BLaER1 treated with 17β-estradiol and CSF1 and Interleukin-3, amounts not matched to agents 10 nM and 100 nM (cell line): Measurements from ENCODE around the gene CREM.

Source experiments
- H3K27ac ChIP-seq, 11 experiments: shearing (Covaris generic); formaldehyde crosslinking; 2 replicates each; pipeline ENCODE4 v1.8.1; 2022
- H3K27me3 ChIP-seq, 11 experiments: shearing (Covaris generic); formaldehyde crosslinking; 2 replicates each; pipeline ENCODE4 v1.8.1; 2022
- H3K36me3 ChIP-seq, 11 experiments: shearing (Covaris generic); formaldehyde crosslinking; 2 replicates each; pipeline ENCODE4 v1.8.1; 2022
- H3K4me1 ChIP-seq, 10 experiments: shearing (Covaris generic); formaldehyde crosslinking; 2 replicates each; pipeline ENCODE4 v1.8.1; 2022
- H3K4me2 ChIP-seq, 11 experiments: shearing (Covaris generic); formaldehyde crosslinking; 2 replicates each; pipeline ENCODE4 v1.8.1; 2022
- H3K4me3 ChIP-seq, 10 experiments: shearing (Covaris generic); formaldehyde crosslinking; 2 replicates each; pipeline ENCODE4 v1.8.1; 2022
- H3K9ac ChIP-seq, 11 experiments: shearing (Covaris generic); formaldehyde crosslinking; 2 replicates each; pipeline ENCODE4 v1.8.1; 2022
- H3K9me3 ChIP-seq, 11 experiments: shearing (Covaris generic); formaldehyde crosslinking; replicated peaks in 1 of 11; 2 replicates each; pipeline ENCODE4 v1.8.1; 2022
- H4K20me1 ChIP-seq, 11 experiments: shearing (Covaris generic); formaldehyde crosslinking; 2 replicates each; pipeline ENCODE4 v1.8.1; 2022
- Cebpa-rat ChIP-seq, 11 experiments: shearing (Covaris generic); IDR thresholded peaks; 2 replicates each; pipeline ENCODE4 v1.8.1; 2022

CREM gene

DNA sequence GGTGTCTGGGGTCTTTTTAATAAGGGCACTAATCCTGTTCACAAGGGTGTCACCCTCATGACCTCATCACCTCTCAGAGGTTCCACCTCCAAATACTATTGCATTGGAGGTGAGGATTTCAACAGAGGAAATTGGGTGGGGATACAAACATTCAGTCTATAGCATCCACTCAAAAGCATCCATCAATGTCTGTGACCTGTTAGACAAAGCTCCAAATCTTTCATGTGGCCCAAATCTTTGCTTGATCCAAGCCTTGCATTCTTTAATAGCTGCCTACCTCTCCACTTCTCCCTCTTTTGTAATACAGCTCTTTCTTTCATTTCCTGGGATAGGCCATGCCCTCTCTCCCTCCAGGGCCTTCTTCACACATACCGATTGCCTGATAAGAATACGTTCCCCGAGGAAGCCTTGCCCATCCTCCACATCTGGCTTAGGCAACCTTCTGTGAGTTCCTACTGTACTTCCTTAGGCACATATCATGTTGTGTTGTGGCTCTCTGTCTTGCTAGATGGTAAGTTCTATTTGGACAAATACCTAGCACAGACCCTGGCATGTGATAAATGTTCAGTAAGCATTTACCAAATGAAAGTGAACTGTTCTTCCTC lies 66.1 kb downstream of the CREM start:
- no peaks in the 10 kb centered on the region for H3K9me3 ChIP-seq
- H3K4me1 ChIP-seq = peaks cover 17 to 81% (median 22%) of the 10 kb centered on the region in 10 experiments
- 0 out of 22 replicates have a peak, but pooled peaks cover 0 to 7% (median 0%) of the 10 kb centered on the region in 11 experiments for H3K36me3 ChIP-seq
- peak overlapping the region in 3 of 11 experiments; percentile 80 to 94 (median 81); a peak in 5 of 22 replicates for H3K27ac ChIP-seq
- H3K27me3 ChIP-seq = no peaks in the 10 kb centered on the region
- peak overlapping the region in 1 of 11 experiments; percentile 80; a peak in 2 of 22 replicates for H3K9ac ChIP-seq
- TF ChIP-seq Cebpa-rat (IDR thresholded peaks at IDR 0.05) = no peak
- H4K20me1 ChIP-seq = no peaks in the 10 kb centered on the region
- no peak overlapping the region for H3K4me3 ChIP-seq
- H3K4me2 ChIP-seq = peak overlapping the region in 3 of 11 experiments; percentile 70 to 79 (median 77); a peak in 6 of 22 replicates

DNA sequence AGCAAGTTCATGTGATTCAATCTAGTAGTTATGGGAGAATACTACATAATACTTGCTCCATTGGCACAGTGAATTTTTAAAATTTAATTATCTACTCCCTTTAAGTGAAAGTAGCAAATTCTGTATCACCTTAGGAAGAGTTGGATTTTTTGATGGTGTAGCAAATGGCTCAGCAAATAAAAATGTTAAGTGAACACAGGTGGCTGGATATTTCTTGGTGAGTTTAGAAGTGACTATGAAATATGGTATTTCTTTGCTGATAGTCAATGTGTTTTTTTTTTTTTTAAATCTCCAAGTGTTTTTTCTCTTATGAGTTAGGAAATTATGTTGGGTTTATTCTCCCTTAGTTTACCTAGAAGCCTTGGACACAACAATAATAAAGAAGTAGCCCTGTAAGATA lies 67.8 kb downstream of the CREM start:
- H3K9ac ChIP-seq = peak overlapping the region in 2 of 11 experiments; percentile 84 to 87; a peak in 2 of 22 replicates
- H3K27ac ChIP-seq = peak overlapping the region in 3 of 11 experiments; percentile 86 to 93 (median 88); a peak in 5 of 22 replicates

DNA sequence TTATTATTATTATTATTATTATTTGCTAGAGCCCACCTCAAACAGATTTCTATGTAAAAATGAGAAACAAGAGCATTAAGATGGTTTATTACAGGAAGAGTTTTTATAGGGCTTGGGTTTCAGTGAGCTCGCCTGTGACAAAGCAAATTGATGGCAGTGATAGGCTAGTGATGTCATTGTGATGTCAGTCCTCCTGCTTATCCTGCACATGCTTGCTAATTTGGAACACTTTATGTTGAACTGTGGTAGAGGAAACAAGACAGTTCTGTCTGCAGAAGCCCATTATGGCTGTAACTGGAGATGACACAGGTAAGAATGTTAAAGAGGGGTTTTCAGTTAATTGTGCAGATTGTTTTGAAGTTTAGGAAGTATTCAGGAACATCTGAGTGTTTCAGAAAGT lies 68.3 kb downstream of the CREM start:
- Histone ChIP-seq H3K9me3 (no peaks in the 10 kb centered on the region), H3K36me3 (peaks cover 0 to 7% (median 0%) of the 10 kb centered on the region in 11 experiments; a peak in 2 of 22 replicates), H4K20me1 (no peaks in the 10 kb centered on the region), H3K4me2 (peak overlapping the region; percentile 52 to 82 (median 74); a peak in 20 of 22 replicates), H3K9ac (peak overlapping the region in 6 of 11 experiments; percentile 58 to 87 (median 78); a peak in 12 of 22 replicates), H3K27me3 (no peaks in the 10 kb centered on the region), H3K27ac (peak overlapping the region in 6 of 11 experiments; percentile 54 to 93 (median 86); a peak in 10 of 22 replicates), H3K4me1 (peaks cover 17 to 84% (median 22%) of the 10 kb centered on the region in 10 experiments), H3K4me3 (peak overlapping the region in 8 of 10 experiments; percentile 51 to 69 (median 57); a peak in 14 of 20 replicates)
- no peak for TF ChIP-seq Cebpa-rat (IDR thresholded peaks at IDR 0.05)

More for the DNA sequence above, 67.8 kb downstream of the CREM start:
- Histone ChIP-seq H3K36me3 (peaks cover 0 to 7% (median 0%) of the 10 kb centered on the region in 11 experiments; a peak in 2 of 22 replicates), H3K4me1 (peaks cover 17 to 84% (median 22%) of the 10 kb centered on the region in 10 experiments), H3K27me3 (no peaks in the 10 kb centered on the region), H4K20me1 (no peaks in the 10 kb centered on the region), H3K9me3 (no peaks in the 10 kb centered on the region), H3K4me3 (no peak overlapping the region), H3K4me2 (peak overlapping the region in 3 of 11 experiments; percentile 74 to 82 (median 79); a peak in 4 of 22 replicates)
- no peak for TF ChIP-seq Cebpa-rat (IDR thresholded peaks at IDR 0.05)

DNA sequence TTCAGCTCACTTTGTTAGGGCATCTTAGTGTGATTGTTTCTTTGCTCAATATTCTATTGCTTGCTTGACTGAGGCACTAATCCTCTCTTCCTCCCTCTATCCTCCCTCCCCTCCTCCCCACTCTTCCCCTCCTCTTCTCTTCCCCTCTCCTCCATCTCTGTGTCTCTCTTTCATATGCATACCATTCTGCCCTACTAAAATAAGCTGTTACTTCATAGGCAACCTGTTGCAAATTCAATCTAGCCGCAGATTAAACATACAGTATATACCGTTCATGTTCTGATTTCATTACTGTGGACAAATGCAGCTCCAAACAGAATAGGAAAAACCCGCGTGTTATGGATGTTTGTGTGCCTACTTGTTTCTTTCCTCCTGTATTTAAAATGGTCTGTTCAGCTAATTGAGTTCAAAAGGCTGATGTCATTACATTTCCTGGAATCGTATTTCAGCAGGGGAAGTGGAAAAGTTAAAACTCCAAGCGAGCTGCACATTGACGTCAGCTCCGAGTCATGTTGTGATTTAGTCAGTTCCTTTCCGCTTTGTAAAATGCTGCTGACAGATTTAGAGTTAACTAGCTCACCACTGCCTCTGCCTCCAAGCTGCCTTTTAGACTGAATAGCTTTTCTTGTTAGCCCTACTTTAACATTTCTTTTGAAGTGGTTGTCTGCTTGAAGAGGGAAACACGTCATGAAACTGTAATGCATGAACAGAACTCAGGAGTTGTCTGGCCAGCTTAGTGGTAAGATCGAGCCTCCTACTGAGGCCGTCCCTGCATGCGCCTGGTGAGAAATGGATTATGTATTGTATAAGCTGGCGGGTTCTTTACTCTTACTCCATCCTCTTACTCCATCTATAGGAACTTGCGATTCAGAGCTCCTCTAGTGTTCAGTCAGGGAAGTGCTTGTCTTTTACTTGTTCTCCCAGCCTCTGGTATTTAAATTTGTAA lies 69.0 kb downstream of the CREM start:
- no peak for TF ChIP-seq Cebpa-rat (IDR thresholded peaks at IDR 0.05)
- Histone ChIP-seq H3K27me3 (no peaks in the 10 kb centered on the region), H4K20me1 (peaks cover 0 to 3% (median 0%) of the 10 kb centered on the region in 11 experiments; a peak in 1 of 22 replicates), H3K4me1 (peaks cover 17 to 84% (median 22%) of the 10 kb centered on the region in 10 experiments), H3K4me2 (peak overlapping the region; percentile 52 to 82 (median 74)), H3K4me3 (peak overlapping the region; percentile 43 to 69 (median 56)), H3K27ac (peak overlapping the region; percentile 54 to 93 (median 66); a peak in 21 of 22 replicates), H3K36me3 (peaks cover 0 to 7% (median 0%) of the 10 kb centered on the region in 11 experiments; a peak in 2 of 22 replicates), H3K9me3 (no peaks in the 10 kb centered on the region), H3K9ac (peak overlapping the region; percentile 42 to 87 (median 67))

DNA sequence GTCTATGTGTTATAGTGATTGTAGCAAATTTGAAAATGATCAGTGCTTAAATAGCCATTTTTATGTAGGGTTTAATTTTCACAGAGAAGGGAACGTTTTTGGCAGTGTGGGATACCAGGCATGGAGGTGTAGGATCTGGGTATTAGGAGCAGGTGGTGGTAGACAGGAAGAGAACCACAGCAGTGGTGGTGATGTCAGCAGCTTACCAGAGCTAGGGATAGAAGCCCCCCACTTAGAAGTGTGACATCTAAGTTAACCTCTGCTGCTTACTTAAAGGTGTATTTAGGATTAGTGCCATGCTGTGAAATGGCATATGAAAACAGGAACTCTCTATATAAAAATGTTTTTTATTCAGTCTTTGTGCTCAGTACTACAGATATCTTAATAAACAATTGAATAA lies 73.8 kb downstream of the CREM start:
- Histone ChIP-seq H3K4me1 (peaks cover 0 to 56% (median 7%) of the 10 kb centered on the region in 10 experiments; a peak in 16 of 20 replicates), H3K9me3 (no peaks in the 10 kb centered on the region), H3K4me2 (peak overlapping the region in 2 of 11 experiments; percentile 35 to 39; a peak in 1 of 22 replicates), H3K27ac (no peak overlapping the region), H3K4me3 (no peak overlapping the region), H4K20me1 (peaks cover 0 to 40% (median 0%) of the 10 kb centered on the region in 11 experiments; a peak in 3 of 22 replicates), H3K36me3 (peaks cover 0 to 28% (median 0%) of the 10 kb centered on the region in 11 experiments; a peak in 3 of 22 replicates), H3K27me3 (no peaks in the 10 kb centered on the region), H3K9ac (peak overlapping the region in 1 of 11 experiments; percentile 20; a peak in 1 of 22 replicates)
- no peak for TF ChIP-seq Cebpa-rat (IDR thresholded peaks at IDR 0.05)

DNA sequence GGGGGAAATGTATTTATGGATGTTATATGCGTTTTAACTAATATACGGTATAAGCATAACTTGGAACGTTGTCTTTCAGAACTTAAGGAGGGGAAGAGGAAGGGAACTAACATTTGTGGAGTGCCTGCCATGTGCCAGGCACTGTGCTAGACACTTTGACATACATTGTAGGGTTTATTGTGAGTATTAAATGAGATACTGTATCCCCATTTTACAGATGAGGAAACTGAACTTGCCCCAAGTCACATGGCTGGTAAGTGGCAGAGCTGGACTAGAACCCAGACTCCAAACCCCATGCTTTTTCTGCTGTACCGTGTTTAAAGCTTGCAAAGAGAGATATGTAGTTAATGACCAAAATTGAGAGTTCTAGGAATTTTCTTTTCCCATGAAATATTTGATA lies 74.6 kb downstream of the CREM start:
- no peak for TF ChIP-seq Cebpa-rat (IDR thresholded peaks at IDR 0.05)
- Histone ChIP-seq H3K4me3 (no peak overlapping the region), H3K27me3 (no peaks in the 10 kb centered on the region)

DNA sequence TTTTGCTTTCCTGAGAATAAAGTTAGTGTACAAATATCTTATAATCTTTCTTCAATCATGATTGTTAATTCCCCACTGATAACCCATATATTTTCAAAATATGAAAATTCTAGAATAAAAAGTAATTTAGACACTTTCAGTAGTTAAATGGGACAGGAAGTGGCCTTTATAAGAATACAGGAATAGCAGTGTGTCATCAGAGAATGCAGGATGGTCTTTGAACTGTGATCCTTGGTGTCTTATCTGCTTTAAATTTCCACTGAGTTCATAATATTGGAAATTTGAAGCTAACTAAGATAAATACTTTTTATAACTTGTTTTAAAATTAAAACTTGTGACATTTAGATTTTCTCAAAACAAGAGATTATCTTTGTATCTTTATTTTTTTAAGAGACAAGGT lies 75.4 kb downstream of the CREM start:
- H3K4me3 ChIP-seq = no peak overlapping the region
- H3K27ac ChIP-seq = no peak overlapping the region
- H3K4me1 ChIP-seq = peaks cover 0 to 52% (median 0%) of the 10 kb centered on the region in 10 experiments; a peak in 5 of 20 replicates

More for the DNA sequence above, 74.6 kb downstream of the CREM start:
- Histone ChIP-seq H3K9me3 (no peaks in the 10 kb centered on the region), H3K4me1 (peaks cover 0 to 56% (median under 1%) of the 10 kb centered on the region in 10 experiments; a peak in 7 of 20 replicates), H3K9ac (no peak overlapping the region), H3K36me3 (peaks cover 0 to 31% (median 0%) of the 10 kb centered on the region in 11 experiments; a peak in 3 of 22 replicates), H4K20me1 (peaks cover 0 to 43% (median 0%) of the 10 kb centered on the region in 11 experiments; a peak in 3 of 22 replicates), H3K27ac (no peak overlapping the region), H3K4me2 (peak overlapping the region in 2 of 11 experiments; percentile 35 to 37; a peak in 4 of 22 replicates)

DNA sequence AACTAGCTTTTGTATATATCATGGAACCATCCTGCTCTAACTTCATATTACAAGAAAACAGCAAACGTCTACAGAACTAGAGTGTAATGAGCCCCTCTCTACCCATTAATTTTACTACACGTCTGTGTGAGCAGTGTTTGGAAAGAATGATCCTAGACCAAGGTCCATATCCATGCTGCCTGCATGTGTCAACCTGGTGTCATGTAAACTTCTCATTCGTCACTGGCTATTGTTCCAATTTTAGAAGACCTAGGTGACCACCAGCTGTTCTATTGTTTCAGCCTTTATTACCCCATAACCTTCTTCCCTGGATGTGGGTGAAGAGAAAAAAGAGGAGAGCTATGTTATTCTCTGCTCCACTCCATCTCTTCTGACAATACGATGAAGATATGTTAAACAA lies 77.1 kb downstream of the CREM start:
- Histone ChIP-seq H3K9me3 (no peaks in the 10 kb centered on the region), H4K20me1 (peaks cover 0 to 43% (median 0%) of the 10 kb centered on the region in 11 experiments; a peak in 3 of 22 replicates), H3K4me3 (no peak overlapping the region), H3K4me2 (no peak overlapping the region), H3K27ac (no peak overlapping the region), H3K9ac (no peak overlapping the region), H3K36me3 (peaks cover 0 to 55% (median 0%) of the 10 kb centered on the region in 11 experiments; a peak in 7 of 22 replicates), H3K27me3 (no peaks in the 10 kb centered on the region), H3K4me1 (peaks cover 0 to 44% (median 3%) of the 10 kb centered on the region in 10 experiments; a peak in 10 of 20 replicates)
- TF ChIP-seq Cebpa-rat (IDR thresholded peaks at IDR 0.05) = no peak

More for the DNA sequence above, 75.4 kb downstream of the CREM start:
- H3K4me2 ChIP-seq = peak overlapping the region in 2 of 11 experiments; percentile 21 to 37; a peak in 3 of 22 replicates
- no peaks in the 10 kb centered on the region for H3K9me3 ChIP-seq
- no peaks in the 10 kb centered on the region for H3K27me3 ChIP-seq
- H3K36me3 ChIP-seq = peaks cover 0 to 39% (median 0%) of the 10 kb centered on the region in 11 experiments; a peak in 4 of 22 replicates
- TF ChIP-seq Cebpa-rat (IDR thresholded peaks at IDR 0.05) = no peak
- peak overlapping the region in 1 of 11 experiments; percentile 11; a peak in 1 of 22 replicates for H3K9ac ChIP-seq
- peaks cover 0 to 43% (median 0%) of the 10 kb centered on the region in 11 experiments; a peak in 3 of 22 replicates for H4K20me1 ChIP-seq
